PC-3 (cell line): Measurements from ENCODE around the gene KRTAP2-2.

Source experiments
- CTCF ChIP-seq: fragments of 300-600 bp; sonication (generic); conservative IDR thresholded peaks from 2 replicates; pipeline ENCODE4 v1.5.1; 2017; ENCODE audit warnings: antibody characterized with exemption, low read depth, mild to moderate bottlenecking, low read length
- EZH2 ChIP-seq: fragments of 300-600 bp; sonication (generic); IDR thresholded peaks from one replicate; pipeline ENCODE4 v1.6.1; 2017; ENCODE audit warnings: antibody characterized with exemption, mild to moderate bottlenecking, low read length; ENCODE audit not compliant: unreplicated experiment
- EZH2phosphoT487 ChIP-seq: fragments of 300-600 bp; sonication (generic); IDR thresholded peaks from 2 replicates; pipeline ENCODE4 v1.6.1; 2018; ENCODE audit warnings: mild to moderate bottlenecking, antibody characterized with exemption, low read length, borderline replicate concordance

GRCh38 chr17:41008811-41009210, 46.2 kb downstream of the KRTAP2-2 start, which contains the start of gene KRTAP3-1:
- TF ChIP-seq CTCF = no peak
- TF ChIP-seq EZH2 = no peak
- no peak for TF ChIP-seq EZH2phosphoT487
